CD4-positive, alpha-beta T cell (primary cell): ENCODE results near the gene SPATA24. TPM values are rescaled to one million over a fixed set of nuclear protein-coding genes. Genes with fewer than 3 reads are reported as not detected.

Experiments used
- ATAC-seq: fragments of 200-7000 bp; cut with Tn5 transposase; one replicate; pipeline ENCODE4 v1.10.0; 2022; ENCODE audit warnings: mild to moderate bottlenecking; ENCODE audit not compliant: poor library complexity
- CTCF ChIA-PET: fragments of 350-600 bp; sonication (Branson Sonifier 250); formaldehyde crosslinking; loops from one replicate; lab custom pipeline; 2021; ENCODE audit warnings: antibody characterized with exemption, inconsistent platforms; lab: Charles Lee
- POLR2A ChIA-PET: fragments of 350-600 bp; sonication (Branson Sonifier 250); formaldehyde crosslinking; loops from one replicate; lab custom pipeline; 2021; ENCODE audit warnings: antibody characterized with exemption, inconsistent platforms; lab: Charles Lee
- DNase-seq, 14 experiments: peaks; one replicate each; pipeline ENCODE4 v3.0.0-alpha.2; 2013 to 2020; ENCODE audit warnings: mixed read lengths in 2 of 14
- H3K27ac ChIP-seq, 2 donors: one replicate each; pipeline versions ENCODE4 v1.5.1 to v1.7.0; 2013; ENCODE audit warnings: low read length in 2 of 2, low read depth in 1 of 2, mild to moderate bottlenecking in 1 of 2
- H3K27me3 ChIP-seq, 2 experiments: 1 replicate in 1 of 2; 2 replicates in 1 of 2; pipeline versions ENCODE4 v1.6.1 to v1.7.0; 2013; ENCODE audit warnings: low read length in 2 of 2, control low read depth in 1 of 2, mild to moderate bottlenecking in 1 of 2, moderate library complexity in 1 of 2; ENCODE audit not compliant: insufficient read depth in 2 of 2, control insufficient read depth in 1 of 2
- H3K36me3 ChIP-seq: one replicate; pipeline ENCODE4 v1.6.1; 2013; ENCODE audit warnings: low read length, control low read depth; ENCODE audit not compliant: insufficient read depth
- H3K4me1 ChIP-seq: one replicate; pipeline ENCODE4 v1.6.1; 2013; ENCODE audit warnings: low read length, control low read depth; ENCODE audit not compliant: insufficient read depth
- H3K4me3 ChIP-seq: one replicate; pipeline ENCODE4 v1.5.1; 2013; ENCODE audit warnings: mild to moderate bottlenecking, low read length, moderate library complexity
- H3K9me3 ChIP-seq, 2 experiments: 1 replicate in 1 of 2; 2 replicates in 1 of 2; pipeline versions ENCODE4 v1.6.1 to v1.7.0; 2013; ENCODE audit warnings: low read length in 2 of 2, mild to moderate bottlenecking in 2 of 2, control low read depth in 1 of 2, moderate library complexity in 1 of 2; ENCODE audit not compliant: control insufficient read depth in 1 of 2, insufficient read depth in 1 of 2
- H3K27ac Mint-ChIP-seq: one replicate; pipeline ENCODE4 v1.8.0; 2020; ENCODE audit warnings: mixed read lengths
- H3K27me3 Mint-ChIP-seq: one replicate; pipeline ENCODE4 v1.8.0; 2021; ENCODE audit warnings: mixed read lengths
- H3K36me3 Mint-ChIP-seq: one replicate; pipeline ENCODE4 v1.8.0; 2021; ENCODE audit warnings: low read depth, mixed read lengths
- H3K4me1 Mint-ChIP-seq: one replicate; pipeline ENCODE4 v1.8.0; 2021; ENCODE audit warnings: low read depth, mixed read lengths
- H3K4me3 Mint-ChIP-seq: one replicate; pipeline ENCODE4 v1.8.0; 2020; ENCODE audit warnings: mild to moderate bottlenecking, mixed read lengths
- H3K9me3 Mint-ChIP-seq: one replicate; pipeline ENCODE4 v1.8.0; 2020; ENCODE audit warnings: mixed read lengths
- intact Hi-C, 2 experiments: fragments of 100-400 bp; cut with DNase I in 1 of 2; cut with micrococcal nuclease in 1 of 2; formaldehyde crosslinking; loops; one replicate each; pipeline versions ENCODE4 v1.15.1 to v1.9.0; 2023 to 2025; cut with DNase I, micrococcal nuclease
- total RNA-seq, 174 experiments: library from RNA in 2 of 174; stranded (reverse) in 2 of 174; gene quantifications; one replicate each; pipeline ENCODE4 v1.2.3 and lab custom pipeline; 2021 to 2026
- TF ChIP-seq, protein P1 (sequence below): fragments of 200-600 bp; IDR thresholded peaks from one replicate; pipeline ENCODE4 v1.8.0; 2022; ENCODE audit warnings: antibody characterized with exemption, mild to moderate bottlenecking

SPATA24 gene
- total RNA-seq, 2 experiments from 2014 or later = 3.0 to 3.9 TPM

DNA sequence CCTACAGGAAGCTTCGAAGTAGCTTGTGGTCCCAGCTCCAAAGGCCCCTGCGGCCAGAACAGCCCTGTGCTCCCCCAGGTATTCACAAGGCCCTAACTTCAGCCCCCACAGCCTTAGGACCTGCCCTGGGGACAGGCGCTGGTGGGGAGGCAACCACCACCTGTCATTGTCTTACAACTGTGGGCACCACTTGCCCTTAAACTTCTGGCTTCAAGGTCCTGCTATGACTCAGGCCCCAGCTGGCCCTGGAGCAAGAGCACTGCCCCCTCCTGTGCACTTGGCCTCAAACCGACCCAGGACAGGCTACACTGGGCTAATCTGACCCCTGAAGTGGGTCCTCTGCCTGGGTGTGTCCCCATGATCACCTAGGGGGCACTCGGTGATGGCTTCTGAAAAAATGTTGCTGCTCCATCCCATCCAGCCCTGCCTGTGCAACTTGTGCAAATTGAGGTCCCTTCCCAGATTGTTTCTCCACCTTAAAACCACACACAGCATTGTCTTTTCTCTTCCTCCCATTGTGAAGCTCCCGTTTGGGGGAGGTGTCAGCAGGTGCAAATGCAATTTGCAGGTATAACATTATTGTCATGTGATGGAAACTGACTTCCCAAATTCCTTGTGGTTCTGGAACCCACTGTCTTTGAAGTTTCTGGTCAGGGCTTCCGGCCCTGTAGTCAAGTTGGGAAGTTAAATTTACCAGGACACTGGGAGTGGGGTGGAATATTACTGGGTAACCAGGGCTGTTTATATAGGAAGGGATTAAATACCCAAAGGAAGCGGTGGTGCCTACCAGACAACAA lies 7.8 kb downstream of the SPATA24 start:
- ChIA-PET CTCF (no interaction called here), POLR2A (interaction anchor here (0.7 to 4.6 kb wide), 2 partner anchors 8 to 54 kb away, joined by 3 to 18 read pairs; partner anchors contain the start of genes PAIP2 and SPATA24)
- Histone ChIP-seq H3K4me3 (no peak overlapping the region), H3K27ac (no peak overlapping the region), H3K27me3 (peaks cover 0 to 6% of the 10 kb centered on the region in 2 experiments), H3K36me3 (peaks cover 4% of the 10 kb centered on the region), H3K4me1 (peaks cover 34% of the 10 kb centered on the region), H3K9me3 (no peaks in the 10 kb centered on the region)
- no peak overlapping the region for H3K27ac Mint-ChIP-seq
- TF ChIP-seq, protein P1, sequence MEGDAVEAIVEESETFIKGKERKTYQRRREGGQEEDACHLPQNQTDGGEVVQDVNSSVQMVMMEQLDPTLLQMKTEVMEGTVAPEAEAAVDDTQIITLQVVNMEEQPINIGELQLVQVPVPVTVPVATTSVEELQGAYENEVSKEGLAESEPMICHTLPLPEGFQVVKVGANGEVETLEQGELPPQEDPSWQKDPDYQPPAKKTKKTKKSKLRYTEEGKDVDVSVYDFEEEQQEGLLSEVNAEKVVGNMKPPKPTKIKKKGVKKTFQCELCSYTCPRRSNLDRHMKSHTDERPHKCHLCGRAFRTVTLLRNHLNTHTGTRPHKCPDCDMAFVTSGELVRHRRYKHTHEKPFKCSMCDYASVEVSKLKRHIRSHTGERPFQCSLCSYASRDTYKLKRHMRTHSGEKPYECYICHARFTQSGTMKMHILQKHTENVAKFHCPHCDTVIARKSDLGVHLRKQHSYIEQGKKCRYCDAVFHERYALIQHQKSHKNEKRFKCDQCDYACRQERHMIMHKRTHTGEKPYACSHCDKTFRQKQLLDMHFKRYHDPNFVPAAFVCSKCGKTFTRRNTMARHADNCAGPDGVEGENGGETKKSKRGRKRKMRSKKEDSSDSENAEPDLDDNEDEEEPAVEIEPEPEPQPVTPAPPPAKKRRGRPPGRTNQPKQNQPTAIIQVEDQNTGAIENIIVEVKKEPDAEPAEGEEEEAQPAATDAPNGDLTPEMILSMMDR = no peak
- H3K9me3 Mint-ChIP-seq = no peaks in the 10 kb centered on the region
- ATAC-seq (no peak), DNase-seq (no peak)
- H3K27me3 Mint-ChIP-seq = no peaks in the 10 kb centered on the region
- intact Hi-C loops = no loop called here
- peak overlapping the region; percentile 76 for H3K4me3 Mint-ChIP-seq
- no peaks in the 10 kb centered on the region for H3K36me3 Mint-ChIP-seq
- peaks cover 18% of the 10 kb centered on the region for H3K4me1 Mint-ChIP-seq

DNA sequence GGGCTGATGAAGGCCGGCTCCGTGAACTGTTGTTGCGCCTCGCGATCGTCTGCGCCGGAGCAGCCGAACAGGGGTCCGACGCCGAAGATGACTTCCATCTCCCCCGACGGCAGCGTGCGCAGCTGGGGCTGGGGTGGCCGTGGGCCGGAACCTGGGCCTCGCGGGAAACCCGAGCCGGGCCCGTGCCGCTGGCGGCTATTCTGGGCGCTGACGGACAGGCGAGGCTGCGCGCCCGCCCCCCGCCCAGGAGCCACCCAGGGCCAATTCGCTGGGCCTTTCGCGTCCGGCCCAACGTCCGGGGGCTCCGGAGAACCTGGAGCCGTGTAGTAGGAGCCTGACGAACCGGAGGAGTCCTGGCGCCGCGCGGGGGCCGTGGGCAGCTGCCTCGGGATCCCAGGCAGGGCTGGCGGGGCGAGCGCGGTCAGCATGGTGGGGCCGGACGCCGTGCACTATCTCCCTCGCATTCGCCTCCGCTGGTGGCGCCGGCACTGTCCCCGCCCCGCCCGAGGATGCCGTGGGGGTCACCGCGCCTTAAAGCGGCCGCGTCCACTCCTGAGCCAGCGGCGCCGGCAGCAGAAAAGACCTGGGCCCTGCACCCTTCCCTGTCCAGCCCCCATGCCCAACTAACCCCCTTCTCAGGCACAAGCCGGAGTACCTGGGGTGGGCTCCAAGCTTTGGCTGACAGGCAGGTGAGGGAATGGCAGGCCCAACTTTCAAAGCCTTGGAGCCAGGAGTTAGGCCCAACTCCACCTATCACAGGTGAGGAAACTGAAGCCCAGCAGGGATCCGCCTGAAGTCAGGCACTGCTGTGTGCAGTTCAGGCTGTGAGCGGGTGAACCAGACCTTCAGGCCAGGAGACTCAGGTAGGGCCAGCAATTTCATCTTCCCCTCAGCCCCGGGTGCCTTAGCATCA lies 9.0 kb downstream of the SPATA24 start, which contains the start of gene PROB1:
PROB1 (minus strand) TSS at position 451 of the 913 bp plus-strand sequence; CDS start at position 428, 23 bp downstream.
- H3K27ac ChIP-seq = no peak within 1 kb of the TSS
- H3K36me3 Mint-ChIP-seq = no peaks in the 10 kb centered on the region
- TF ChIP-seq, protein P1 = no peak
- no peaks in the 10 kb centered on the region for H3K27me3 Mint-ChIP-seq
- intact Hi-C loops = loop anchor here in 1 of 2 experiments (5.0 kb wide), 1 partner anchor 53 kb away; the partner anchor contains the start of gene PAIP2
- H3K27ac Mint-ChIP-seq = no peak within 1 kb of the TSS
- peaks cover 0 to 6% of the 10 kb centered on the region in 2 experiments for H3K27me3 ChIP-seq
- H3K36me3 ChIP-seq = no peaks in the 10 kb centered on the region
- H3K9me3 Mint-ChIP-seq = no peaks in the 10 kb centered on the region
- ChIA-PET CTCF (interaction anchor here (0.8 to 1.0 kb wide), 2 partner anchors 8 to 9 kb away, joined by 3 read pairs; partner anchors contain the start of gene SPATA24), POLR2A (interaction anchor here (4.6 kb wide), 1 partner anchor 9 kb away, joined by 18 read pairs; the partner anchor contains the start of gene SPATA24)
- ATAC-seq (no peak), DNase-seq (no peak)
- H3K4me3 ChIP-seq = peak within 1 kb of the TSS; percentile 81
- H3K4me1 ChIP-seq = peaks cover 45% of the 10 kb centered on the region
- H3K4me3 Mint-ChIP-seq = peak within 1 kb of the TSS; percentile 92
- peaks cover 29% of the 10 kb centered on the region for H3K4me1 Mint-ChIP-seq
- no peaks in the 10 kb centered on the region for H3K9me3 ChIP-seq

DNA sequence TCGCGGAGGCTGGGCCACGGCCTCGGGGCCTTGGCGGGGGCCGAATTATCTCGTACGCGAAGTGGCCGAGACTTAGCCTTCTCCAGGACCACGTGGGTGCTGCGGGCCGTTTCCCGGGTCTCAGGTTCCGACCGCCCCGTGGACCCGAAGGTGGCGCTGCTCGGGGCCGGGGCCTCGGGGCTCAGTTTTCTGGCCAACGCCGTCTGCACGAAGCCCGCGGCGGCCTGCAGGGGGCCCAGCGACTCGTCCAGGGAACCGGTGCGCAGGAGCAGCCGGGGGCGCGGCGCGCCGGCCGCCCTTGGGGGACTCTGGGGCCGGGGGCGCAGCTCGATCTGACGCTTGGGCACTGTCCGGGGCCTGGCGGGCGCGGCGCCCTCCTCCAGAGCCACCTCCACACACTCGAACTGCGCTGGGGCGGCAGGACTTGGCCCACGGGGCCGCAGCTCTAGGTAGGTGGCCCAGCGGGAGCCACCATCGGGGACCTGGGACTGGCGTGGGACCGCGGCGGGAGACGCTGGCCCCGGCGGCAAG lies 9.7 kb downstream of the SPATA24 start:
- H3K9me3 ChIP-seq = no peaks in the 10 kb centered on the region
- Mint-ChIP-seq H3K36me3 (no peaks in the 10 kb centered on the region), H3K4me3 (peak overlapping the region; percentile 92), H3K9me3 (no peaks in the 10 kb centered on the region), H3K27me3 (no peaks in the 10 kb centered on the region), H3K27ac (no peak overlapping the region), H3K4me1 (peaks cover 36% of the 10 kb centered on the region)
- CTCF ChIA-PET = interaction anchor here (0.8 to 1.0 kb wide), 2 partner anchors 9 to 10 kb away, joined by 3 read pairs; partner anchors contain the start of gene SPATA24
- DNase-seq (peak in 11 of 14 experiments; percentile 22 to 73 (median 51)), ATAC-seq (peak; percentile 28)
- H3K36me3 ChIP-seq = no peaks in the 10 kb centered on the region
- POLR2A ChIA-PET = interaction anchor here (3.6 to 4.6 kb wide), 2 partner anchors 10 to 52 kb away, joined by 18 to 21 read pairs; partner anchors contain the start of genes PAIP2 and SPATA24
- intact Hi-C loops = loop anchor here in 1 of 2 experiments (5.0 kb wide), 1 partner anchor 52 kb away; the partner anchor contains the start of gene PAIP2
- peaks cover 52% of the 10 kb centered on the region for H3K4me1 ChIP-seq
- no peak overlapping the region for H3K27ac ChIP-seq
- TF ChIP-seq, protein P1 = peak; percentile 64
- peak overlapping the region; percentile 81 for H3K4me3 ChIP-seq
- peaks cover 0 to 6% of the 10 kb centered on the region in 2 experiments for H3K27me3 ChIP-seq
